Ectodermal cell (in vitro differentiated cells): ENCODE results near the gene PSENEN.

Experiments used
- H3K27ac ChIP-seq: 2 replicates; pipeline ENCODE4 v1.7.0; 2013; ENCODE audit warnings: mild to moderate bottlenecking, low read depth, low read length; ENCODE audit not compliant: insufficient read depth, poor library complexity, severe bottlenecking
- H3K27me3 ChIP-seq: 2 replicates; pipeline ENCODE4 v1.7.0; 2013; ENCODE audit warnings: mild to moderate bottlenecking, low read length; ENCODE audit not compliant: insufficient read depth, control insufficient read depth, poor library complexity, severe bottlenecking
- H3K36me3 ChIP-seq: one replicate; pipeline ENCODE4 v1.7.0; 2013; ENCODE audit warnings: low read length; ENCODE audit not compliant: control insufficient read depth, insufficient read depth
- H3K4me1 ChIP-seq: one replicate; pipeline ENCODE4 v1.7.0; 2013; ENCODE audit warnings: low read length; ENCODE audit not compliant: control insufficient read depth, insufficient read depth
- H3K4me3 ChIP-seq: 2 replicates; pipeline ENCODE4 v1.7.0; 2013; ENCODE audit warnings: low read depth, low read length, control low read depth; ENCODE audit not compliant: insufficient read depth
- H3K9me3 ChIP-seq: 2 replicates; pipeline ENCODE4 v1.7.0; 2013; ENCODE audit warnings: mild to moderate bottlenecking, low read length, moderate library complexity; ENCODE audit not compliant: control insufficient read depth
- WGBS, 2 experiments: methylation state at CpG; one replicate each; pipeline ENCODE4 v1.1.7; 2013; ENCODE audit warnings: missing lambda C conversion rate in 2 of 2; 5-methylcytosine and 5-hydroxymethylcytosine counted together

The PSENEN gene

GRCh38 chr19:35733180-35734125 is 12.0 kb upstream of the PSENEN start:
- no peak overlapping the region for H3K4me3 ChIP-seq
- no peaks in the 10 kb centered on the region for H3K27me3 ChIP-seq
- no peaks in the 10 kb centered on the region for H3K9me3 ChIP-seq
- H3K36me3 ChIP-seq: peaks cover 48% of the 10 kb centered on the region
- H3K4me1 ChIP-seq: no peaks in the 10 kb centered on the region
- H3K27ac ChIP-seq: no peak overlapping the region
- WGBS, 2 experiments: 93 to 96% methylated on average over 35 of the region's 35 CpGs

GRCh38 chr19:35734273-35734672 is 11.2 kb upstream of the PSENEN start:
- Histone ChIP-seq H3K4me1 (no peaks in the 10 kb centered on the region), H3K36me3 (peaks cover 40% of the 10 kb centered on the region), H3K27me3 (no peaks in the 10 kb centered on the region), H3K27ac (no peak overlapping the region), H3K9me3 (no peaks in the 10 kb centered on the region), H3K4me3 (no peak overlapping the region)
- 95 to 97% methylated on average over 8 of the region's 8 CpGs for WGBS, 2 experiments

- Histone ChIP-seq H3K36me3 (peaks cover 36% of the 10 kb centered on the region), H3K4me3 (no peak overlapping the region), H3K4me1 (peaks cover under 1% of the 10 kb centered on the region), H3K27ac (no peak overlapping the region), H3K9me3 (no peaks in the 10 kb centered on the region), H3K27me3 (no peaks in the 10 kb centered on the region)
- WGBS, 2 experiments: 93 to 96% methylated on average over 5 of the region's 5 CpGs
Observed at GRCh38 chr19:35734889-35735288, 10.6 kb upstream of the PSENEN start.

- Histone ChIP-seq H3K4me3 (no peak overlapping the region), H3K27ac (no peak overlapping the region), H3K4me1 (peaks cover 9% of the 10 kb centered on the region), H3K27me3 (no peaks in the 10 kb centered on the region), H3K9me3 (no peaks in the 10 kb centered on the region), H3K36me3 (peaks cover 25% of the 10 kb centered on the region)
- WGBS, 2 experiments: 93 to 94% methylated on average over 22 of the region's 22 CpGs
Observed at GRCh38 chr19:35736913-35737886, 8.3 kb upstream of the PSENEN start.

- no peak overlapping the region for H3K27ac ChIP-seq
- no peaks in the 10 kb centered on the region for H3K9me3 ChIP-seq
- peaks cover 20% of the 10 kb centered on the region for H3K36me3 ChIP-seq
- no peak overlapping the region for H3K4me3 ChIP-seq
- 96% methylated on average over 37 of the region's 37 CpGs for WGBS, 2 experiments
- H3K27me3 ChIP-seq: no peaks in the 10 kb centered on the region
- H3K4me1 ChIP-seq: peaks cover 9% of the 10 kb centered on the region
Observed at GRCh38 chr19:35738021-35738886, 7.2 kb upstream of the PSENEN start.

GRCh38 chr19:35738887-35739229 is 6.6 kb upstream of the PSENEN start:
- peaks cover 19% of the 10 kb centered on the region for H3K36me3 ChIP-seq
- peaks cover 10% of the 10 kb centered on the region for H3K4me1 ChIP-seq

GRCh38 chr19:35739275-35740107 is 6.0 kb upstream of the PSENEN start:
- H3K27me3 ChIP-seq: no peaks in the 10 kb centered on the region
- WGBS, 2 experiments: 86% methylated on average over 29 of the region's 29 CpGs
- no peaks in the 10 kb centered on the region for H3K9me3 ChIP-seq
- peaks cover 16% of the 10 kb centered on the region for H3K4me1 ChIP-seq
- H3K36me3 ChIP-seq: peaks cover 13% of the 10 kb centered on the region
- peak overlapping the region; percentile 77 for H3K4me3 ChIP-seq
- H3K27ac ChIP-seq: no peak overlapping the region

More at GRCh38 chr19:35738887-35739229, 6.6 kb upstream of the PSENEN start:
- H3K4me3 ChIP-seq: no peak overlapping the region
- H3K9me3 ChIP-seq: no peaks in the 10 kb centered on the region
- 93 to 95% methylated on average over 2 of the region's 2 CpGs for WGBS, 2 experiments
- H3K27me3 ChIP-seq: no peaks in the 10 kb centered on the region
- no peak overlapping the region for H3K27ac ChIP-seq

- Histone ChIP-seq H3K4me1 (peaks cover 16% of the 10 kb centered on the region), H3K9me3 (no peaks in the 10 kb centered on the region), H3K27me3 (no peaks in the 10 kb centered on the region), H3K4me3 (peak overlapping the region; percentile 77), H3K27ac (no peak overlapping the region), H3K36me3 (peaks cover 13% of the 10 kb centered on the region)
- WGBS, 2 experiments: 7 to 11% methylated on average over 16 of the region's 16 CpGs
Observed at GRCh38 chr19:35740108-35740422, 5.4 kb upstream of the PSENEN start.
